Neural cell (in vitro differentiated cells): Measurements from ENCODE around the gene LXN. TPM values are rescaled to one million over a fixed set of nuclear protein-coding genes. Genes with fewer than 3 reads are reported as not detected.

ENCODE experiments used
- H2AFZ ChIP-seq: fragments of 200-600, 300-800 bp; sonication (generic), shearing (Covaris generic); 2 replicates; pipeline ENCODE4 v1.6.0; 2014; ENCODE audit warnings: low read depth, mild to moderate bottlenecking, antibody characterized with exemption, low read length, moderate library complexity
- H3F3A ChIP-seq: fragments of 200-600 bp; shearing (Covaris generic); 2 replicates; pipeline ENCODE4 v1.6.1; 2016; ENCODE audit warnings: mild to moderate bottlenecking, moderate library complexity, mixed read lengths, antibody characterized with exemption, low read length; ENCODE audit not compliant: insufficient read depth, poor library complexity, severe bottlenecking
- H3K27ac ChIP-seq: fragments of 200-600, 300-800 bp; sonication (generic), shearing (Covaris generic); 2 replicates; pipeline ENCODE4 v1.5.1; 2014; ENCODE audit warnings: mild to moderate bottlenecking, low read length, moderate library complexity
- H3K27me3 ChIP-seq: fragments of 300-800, 200-600 bp; sonication (generic), shearing (Covaris generic); 2 replicates; pipeline ENCODE4 v1.6.0; 2014; ENCODE audit warnings: mild to moderate bottlenecking, low read depth, low read length, moderate library complexity; ENCODE audit not compliant: insufficient read depth
- H3K36me3 ChIP-seq: fragments of 300-800, 200-600 bp; sonication (generic), shearing (Covaris generic); 2 replicates; pipeline ENCODE4 v1.5.1; 2014; ENCODE audit warnings: mild to moderate bottlenecking, antibody characterized with exemption, low read length, moderate library complexity; ENCODE audit not compliant: insufficient read depth
- H3K4me2 ChIP-seq: fragments of 300-800, 200-600 bp; sonication (generic), shearing (Covaris generic); 2 replicates; pipeline ENCODE4 v1.6.0; 2014; ENCODE audit warnings: mild to moderate bottlenecking, low read length
- H3K4me3 ChIP-seq: fragments of 300-800, 200-600 bp; sonication (generic), shearing (Covaris generic); 2 replicates; pipeline ENCODE4 v1.5.1; 2014; ENCODE audit warnings: mild to moderate bottlenecking, low read length, moderate library complexity
- H3K79me2 ChIP-seq: fragments of 200-600 bp; shearing (Covaris generic); replicated peaks from 2 replicates; pipeline ENCODE4 v1.6.0; 2014; ENCODE audit warnings: mild to moderate bottlenecking, low read length, moderate library complexity; ENCODE audit not compliant: insufficient read depth
- H3K9ac ChIP-seq: fragments of 300-800, 200-600 bp; sonication (generic), shearing (Covaris generic); 2 replicates; pipeline ENCODE4 v1.6.1; 2016; ENCODE audit warnings: mild to moderate bottlenecking, low read length, mixed read lengths
- H3K9me2 ChIP-seq: fragments of 200-600 bp; shearing (Covaris generic); 2 replicates; pipeline ENCODE4 v1.6.1; 2016; ENCODE audit warnings: mild to moderate bottlenecking, low read length, mixed read lengths; ENCODE audit not compliant: insufficient read depth
- H3K9me3 ChIP-seq: fragments of 200-600, 300-800 bp; sonication (generic), shearing (Covaris generic); 2 replicates; pipeline ENCODE4 v1.6.1; 2016; ENCODE audit warnings: mild to moderate bottlenecking, mixed run types, low read length, moderate library complexity, mixed read lengths
- H4K20me1 ChIP-seq: fragments of 200-600 bp; shearing (Covaris generic); 2 replicates; pipeline ENCODE4 v1.6.1; 2016; ENCODE audit warnings: mild to moderate bottlenecking, mixed run types; ENCODE audit not compliant: insufficient read depth
- EP300 ChIP-seq: fragments of 450-650 bp; conservative IDR thresholded peaks from 2 replicates; pipeline ENCODE4 v1.6.1; 2014; ENCODE audit warnings: antibody characterized with exemption, mild to moderate bottlenecking, moderate library complexity; ENCODE audit not compliant: poor library complexity, severe bottlenecking
- EZH2 ChIP-seq: fragments of 200-600, 300-800 bp; shearing (Covaris generic), sonication (generic); IDR thresholded peaks from 2 replicates; pipeline ENCODE4 v1.6.1; 2014; ENCODE audit warnings: antibody characterized with exemption, low read length, borderline replicate concordance, mild to moderate bottlenecking; ENCODE audit not compliant: insufficient read depth, poor library complexity, severe bottlenecking
- MXI1 ChIP-seq: fragments of 450-650 bp; conservative IDR thresholded peaks from 2 replicates; pipeline ENCODE4 v1.6.1; 2014; ENCODE audit warnings: antibody characterized with exemption, mild to moderate bottlenecking; ENCODE audit not compliant: poor library complexity, severe bottlenecking
- POLR2AphosphoS5 ChIP-seq: IDR thresholded peaks from 2 replicates; pipeline ENCODE4 v1.6.1; 2012
- RAD21 ChIP-seq: fragments of 450-650 bp; conservative IDR thresholded peaks from 2 replicates; pipeline ENCODE4 v1.6.1; 2014; ENCODE audit warnings: antibody characterized with exemption, mild to moderate bottlenecking, moderate library complexity
- SMC3 ChIP-seq: fragments of 450-650 bp; conservative IDR thresholded peaks from 2 replicates; pipeline ENCODE4 v1.6.1; 2014; ENCODE audit warnings: antibody characterized with exemption, mild to moderate bottlenecking, moderate library complexity; ENCODE audit not compliant: poor library complexity
- TAF1 ChIP-seq: IDR thresholded peaks from 2 replicates; pipeline ENCODE4 v1.6.1; 2012; ENCODE audit warnings: low read depth
- polyA plus RNA-seq: library from polyadenylated mRNA; depleted of rRNA; stranded (reverse); fragments of >200 nt; gene quantifications from 2 replicates; pipeline ENCODE4 v1.2.3, GENCODE V29; 2014
- TF ChIP-seq, protein P1 (sequence below): IDR thresholded peaks from 2 replicates; pipeline ENCODE4 v1.6.1; 2012; ENCODE audit warnings: borderline replicate concordance
- TF ChIP-seq, protein P2 (sequence below): fragments of 450-650 bp; IDR thresholded peaks from 2 replicates; pipeline ENCODE4 v1.5.1; 2014; ENCODE audit warnings: antibody characterized with exemption, mild to moderate bottlenecking, moderate library complexity; ENCODE audit not compliant: poor library complexity, severe bottlenecking

The LXN gene
- polyA plus RNA-seq, 1 donor from 2014 or later: 0.53 TPM

DNA sequence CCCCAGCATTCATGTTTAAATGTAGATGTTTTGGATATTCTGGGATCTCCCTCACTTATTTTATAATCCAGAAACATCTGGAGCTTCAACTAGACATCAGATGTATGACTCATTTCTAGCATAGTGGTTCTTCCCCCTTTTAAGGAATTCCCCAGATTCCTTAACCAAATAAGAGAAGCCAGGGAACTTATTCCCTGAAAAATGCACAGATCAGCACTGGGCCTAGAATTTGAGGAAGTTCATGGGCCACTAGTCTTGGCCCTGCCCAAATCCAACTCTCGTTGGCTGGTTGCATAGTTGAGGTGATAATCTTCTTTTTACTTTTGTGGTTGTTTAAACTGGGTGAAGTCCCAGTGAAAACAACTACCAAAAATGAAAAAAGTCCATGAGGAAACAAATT, 39.4 kb upstream of the LXN start:
- H3K4me2 ChIP-seq: no peak overlapping the region

DNA sequence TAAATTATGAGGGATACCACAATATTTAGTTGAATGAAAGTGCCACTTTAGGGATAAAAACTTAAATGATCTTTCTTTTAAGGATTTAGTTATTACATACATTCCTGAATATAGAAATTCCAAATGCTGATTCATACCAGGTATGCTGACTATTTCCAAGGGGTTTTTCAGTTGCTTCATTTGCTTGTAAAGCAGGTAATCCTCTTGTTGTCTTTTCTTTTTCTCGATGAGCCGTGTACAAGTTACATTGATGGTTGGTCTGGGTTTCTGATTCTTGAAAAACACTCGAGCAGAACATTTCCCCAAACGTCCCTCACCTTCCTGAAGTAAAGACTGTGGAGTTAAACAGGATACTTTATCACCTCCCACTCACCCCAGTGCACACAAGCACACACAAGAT, 38.2 kb upstream of the LXN start:
- no peaks in the 10 kb centered on the region for H3K9me3 ChIP-seq
- H4K20me1 ChIP-seq: no peaks in the 10 kb centered on the region
- no peaks in the 10 kb centered on the region for H3K36me3 ChIP-seq
- H3K4me3 ChIP-seq: no peak overlapping the region
- no peak overlapping the region for H3K27ac ChIP-seq
- no peaks in the 10 kb centered on the region for H3K79me2 ChIP-seq
- no peak overlapping the region for H2AFZ ChIP-seq
- no peaks in the 10 kb centered on the region for H3K27me3 ChIP-seq
- no peak overlapping the region for H3K4me2 ChIP-seq
- TF ChIP-seq EZH2 (no peak), TAF1 (no peak), MXI1 (no peak), RAD21 (no peak), EP300 (no peak), POLR2AphosphoS5 (no peak), SMC3 (no peak)
- TF ChIP-seq, protein P1, sequence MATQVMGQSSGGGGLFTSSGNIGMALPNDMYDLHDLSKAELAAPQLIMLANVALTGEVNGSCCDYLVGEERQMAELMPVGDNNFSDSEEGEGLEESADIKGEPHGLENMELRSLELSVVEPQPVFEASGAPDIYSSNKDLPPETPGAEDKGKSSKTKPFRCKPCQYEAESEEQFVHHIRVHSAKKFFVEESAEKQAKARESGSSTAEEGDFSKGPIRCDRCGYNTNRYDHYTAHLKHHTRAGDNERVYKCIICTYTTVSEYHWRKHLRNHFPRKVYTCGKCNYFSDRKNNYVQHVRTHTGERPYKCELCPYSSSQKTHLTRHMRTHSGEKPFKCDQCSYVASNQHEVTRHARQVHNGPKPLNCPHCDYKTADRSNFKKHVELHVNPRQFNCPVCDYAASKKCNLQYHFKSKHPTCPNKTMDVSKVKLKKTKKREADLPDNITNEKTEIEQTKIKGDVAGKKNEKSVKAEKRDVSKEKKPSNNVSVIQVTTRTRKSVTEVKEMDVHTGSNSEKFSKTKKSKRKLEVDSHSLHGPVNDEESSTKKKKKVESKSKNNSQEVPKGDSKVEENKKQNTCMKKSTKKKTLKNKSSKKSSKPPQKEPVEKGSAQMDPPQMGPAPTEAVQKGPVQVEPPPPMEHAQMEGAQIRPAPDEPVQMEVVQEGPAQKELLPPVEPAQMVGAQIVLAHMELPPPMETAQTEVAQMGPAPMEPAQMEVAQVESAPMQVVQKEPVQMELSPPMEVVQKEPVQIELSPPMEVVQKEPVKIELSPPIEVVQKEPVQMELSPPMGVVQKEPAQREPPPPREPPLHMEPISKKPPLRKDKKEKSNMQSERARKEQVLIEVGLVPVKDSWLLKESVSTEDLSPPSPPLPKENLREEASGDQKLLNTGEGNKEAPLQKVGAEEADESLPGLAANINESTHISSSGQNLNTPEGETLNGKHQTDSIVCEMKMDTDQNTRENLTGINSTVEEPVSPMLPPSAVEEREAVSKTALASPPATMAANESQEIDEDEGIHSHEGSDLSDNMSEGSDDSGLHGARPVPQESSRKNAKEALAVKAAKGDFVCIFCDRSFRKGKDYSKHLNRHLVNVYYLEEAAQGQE: no peak
- TF ChIP-seq, protein P2, sequence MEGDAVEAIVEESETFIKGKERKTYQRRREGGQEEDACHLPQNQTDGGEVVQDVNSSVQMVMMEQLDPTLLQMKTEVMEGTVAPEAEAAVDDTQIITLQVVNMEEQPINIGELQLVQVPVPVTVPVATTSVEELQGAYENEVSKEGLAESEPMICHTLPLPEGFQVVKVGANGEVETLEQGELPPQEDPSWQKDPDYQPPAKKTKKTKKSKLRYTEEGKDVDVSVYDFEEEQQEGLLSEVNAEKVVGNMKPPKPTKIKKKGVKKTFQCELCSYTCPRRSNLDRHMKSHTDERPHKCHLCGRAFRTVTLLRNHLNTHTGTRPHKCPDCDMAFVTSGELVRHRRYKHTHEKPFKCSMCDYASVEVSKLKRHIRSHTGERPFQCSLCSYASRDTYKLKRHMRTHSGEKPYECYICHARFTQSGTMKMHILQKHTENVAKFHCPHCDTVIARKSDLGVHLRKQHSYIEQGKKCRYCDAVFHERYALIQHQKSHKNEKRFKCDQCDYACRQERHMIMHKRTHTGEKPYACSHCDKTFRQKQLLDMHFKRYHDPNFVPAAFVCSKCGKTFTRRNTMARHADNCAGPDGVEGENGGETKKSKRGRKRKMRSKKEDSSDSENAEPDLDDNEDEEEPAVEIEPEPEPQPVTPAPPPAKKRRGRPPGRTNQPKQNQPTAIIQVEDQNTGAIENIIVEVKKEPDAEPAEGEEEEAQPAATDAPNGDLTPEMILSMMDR: no peak
- H3F3A ChIP-seq: no peaks in the 10 kb centered on the region
- no peak overlapping the region for H3K9ac ChIP-seq
- no peaks in the 10 kb centered on the region for H3K9me2 ChIP-seq

More for the DNA sequence above, 39.4 kb upstream of the LXN start:
- Histone ChIP-seq H3K79me2 (no peaks in the 10 kb centered on the region), H3K9ac (no peak overlapping the region), H3K9me2 (no peaks in the 10 kb centered on the region), H3K27ac (no peak overlapping the region), H3K9me3 (no peaks in the 10 kb centered on the region), H2AFZ (no peak overlapping the region), H3K36me3 (no peaks in the 10 kb centered on the region), H3K27me3 (no peaks in the 10 kb centered on the region), H3F3A (no peaks in the 10 kb centered on the region), H3K4me3 (no peak overlapping the region), H4K20me1 (no peaks in the 10 kb centered on the region)
- no peak for TF ChIP-seq TAF1
- no peak for TF ChIP-seq EP300
- TF ChIP-seq EZH2: no peak
- TF ChIP-seq RAD21: no peak
- TF ChIP-seq, protein P1: no peak
- TF ChIP-seq POLR2AphosphoS5: no peak
- no peak for TF ChIP-seq MXI1
- TF ChIP-seq SMC3: no peak
- TF ChIP-seq, protein P2: no peak
